GM12801 (cell line): ENCODE measurements around the gene NRM.

Source experiments
- TF ChIP-seq, protein P1 (sequence below): IDR thresholded peaks from one replicate; pipeline ENCODE4 v1.5.1; 2011; ENCODE audit warnings: control low read depth; ENCODE audit not compliant: insufficient read length; ENCODE audit errors: extremely low read depth

The NRM gene

DNA sequence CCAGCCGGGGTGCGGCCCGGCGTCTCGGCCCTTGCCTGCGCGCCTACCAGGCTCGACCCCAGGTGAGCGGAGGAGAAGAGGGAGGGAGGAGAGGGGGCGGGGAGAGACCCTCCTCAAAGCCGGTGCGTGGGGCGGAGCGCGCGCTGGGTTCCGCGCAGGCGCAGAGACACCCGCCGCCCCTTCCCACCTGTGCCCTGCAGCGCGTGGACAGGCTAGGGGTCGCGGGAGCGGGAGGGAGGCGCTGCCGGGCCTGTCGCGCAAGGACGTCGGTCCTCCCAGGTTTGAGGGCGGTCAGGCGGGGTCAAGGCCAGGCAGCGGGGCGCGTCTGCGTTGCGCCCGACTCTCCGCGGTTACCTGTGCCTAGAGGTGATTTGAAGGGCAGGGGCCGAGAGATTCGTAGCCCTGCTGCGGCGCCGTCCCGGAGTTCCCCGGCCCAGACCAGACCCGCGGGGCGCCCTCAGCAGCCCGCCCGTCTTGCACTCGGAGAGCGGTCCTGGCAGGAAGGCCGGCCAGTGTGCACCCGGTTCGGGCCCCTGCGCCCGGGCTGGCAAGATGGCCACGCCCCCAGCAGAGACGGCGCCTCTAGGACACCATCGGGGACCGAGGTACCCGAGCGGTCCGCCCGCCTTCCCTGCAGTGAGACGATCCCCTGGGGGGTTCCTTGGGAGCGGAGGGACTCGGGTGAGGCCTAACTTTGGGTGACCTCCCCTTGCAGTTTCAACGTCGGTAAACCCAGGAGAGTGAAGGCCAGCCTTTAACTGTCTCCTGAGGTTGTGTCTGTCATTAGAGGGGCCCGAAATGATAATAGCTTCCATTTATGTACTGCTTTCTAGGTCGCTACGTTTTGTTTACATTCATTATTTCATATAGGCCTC, 43.3 kb downstream of the NRM start:
- TF ChIP-seq, protein P1, sequence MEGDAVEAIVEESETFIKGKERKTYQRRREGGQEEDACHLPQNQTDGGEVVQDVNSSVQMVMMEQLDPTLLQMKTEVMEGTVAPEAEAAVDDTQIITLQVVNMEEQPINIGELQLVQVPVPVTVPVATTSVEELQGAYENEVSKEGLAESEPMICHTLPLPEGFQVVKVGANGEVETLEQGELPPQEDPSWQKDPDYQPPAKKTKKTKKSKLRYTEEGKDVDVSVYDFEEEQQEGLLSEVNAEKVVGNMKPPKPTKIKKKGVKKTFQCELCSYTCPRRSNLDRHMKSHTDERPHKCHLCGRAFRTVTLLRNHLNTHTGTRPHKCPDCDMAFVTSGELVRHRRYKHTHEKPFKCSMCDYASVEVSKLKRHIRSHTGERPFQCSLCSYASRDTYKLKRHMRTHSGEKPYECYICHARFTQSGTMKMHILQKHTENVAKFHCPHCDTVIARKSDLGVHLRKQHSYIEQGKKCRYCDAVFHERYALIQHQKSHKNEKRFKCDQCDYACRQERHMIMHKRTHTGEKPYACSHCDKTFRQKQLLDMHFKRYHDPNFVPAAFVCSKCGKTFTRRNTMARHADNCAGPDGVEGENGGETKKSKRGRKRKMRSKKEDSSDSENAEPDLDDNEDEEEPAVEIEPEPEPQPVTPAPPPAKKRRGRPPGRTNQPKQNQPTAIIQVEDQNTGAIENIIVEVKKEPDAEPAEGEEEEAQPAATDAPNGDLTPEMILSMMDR = no peak

DNA sequence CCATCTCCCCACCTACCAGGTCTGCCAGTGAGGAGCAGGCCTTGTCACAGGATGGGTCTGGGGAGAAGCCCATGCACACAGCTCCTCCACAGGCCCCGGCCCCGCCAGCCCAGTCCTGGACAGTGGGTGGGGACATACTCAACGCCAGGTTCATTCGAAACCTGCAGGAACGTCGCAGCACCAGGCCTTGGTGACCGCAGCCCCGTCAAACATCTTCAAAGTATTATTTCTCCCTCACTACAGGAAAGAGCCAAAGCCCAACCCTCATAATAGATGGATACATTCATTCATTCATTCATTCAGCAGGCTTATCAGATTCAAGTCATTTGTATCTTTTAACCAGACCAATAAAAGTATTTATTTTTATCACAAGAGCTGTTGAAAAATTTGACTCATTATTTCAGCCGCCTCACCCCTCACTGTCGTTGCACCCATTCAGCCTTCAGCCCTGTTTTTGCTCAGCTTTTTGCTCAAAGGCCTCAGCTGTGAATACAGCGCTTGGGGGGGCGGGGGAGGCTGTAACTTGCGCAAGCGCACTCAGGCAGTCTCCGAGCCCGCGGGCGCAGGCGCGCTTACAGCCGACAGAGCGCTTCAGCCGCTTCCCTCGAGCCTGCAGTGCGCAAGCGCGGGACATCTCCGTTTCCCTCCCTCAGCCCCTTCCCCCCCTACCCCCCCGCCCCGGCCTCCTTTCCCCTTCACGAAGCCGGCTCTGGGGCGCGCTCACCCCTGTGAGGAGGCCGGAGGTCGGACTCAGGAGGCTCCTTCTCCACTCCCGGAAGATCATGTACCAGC, 44.1 kb downstream of the NRM start, which contains the start of gene C6orf136:
Gene C6orf136, plus strand, starts transcription at position 684 of the 792 bp plus-strand sequence. Its CDS starts 99 bp downstream, at position 783.
- TF ChIP-seq, protein P1 = no peak

DNA sequence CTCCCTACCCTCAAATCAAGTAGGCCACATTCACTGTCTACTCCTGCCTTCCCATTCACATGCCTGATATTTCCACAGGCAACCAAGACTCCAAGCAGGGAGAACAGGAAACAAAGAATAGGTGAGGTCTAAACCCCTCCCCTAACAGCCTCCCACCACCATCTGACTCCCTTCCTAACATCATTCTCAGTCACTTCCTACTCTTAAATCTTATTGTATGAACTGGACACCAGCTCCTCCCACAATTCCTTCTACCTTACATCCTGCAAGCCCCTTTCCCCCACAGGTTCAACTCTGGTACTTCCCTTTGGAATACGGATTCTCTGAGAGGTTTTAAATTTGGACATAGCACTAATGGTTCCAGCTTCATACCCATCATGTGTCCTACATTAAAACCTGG, 44.8 kb downstream of the NRM start:
- TF ChIP-seq, protein P1 = no peak

DNA sequence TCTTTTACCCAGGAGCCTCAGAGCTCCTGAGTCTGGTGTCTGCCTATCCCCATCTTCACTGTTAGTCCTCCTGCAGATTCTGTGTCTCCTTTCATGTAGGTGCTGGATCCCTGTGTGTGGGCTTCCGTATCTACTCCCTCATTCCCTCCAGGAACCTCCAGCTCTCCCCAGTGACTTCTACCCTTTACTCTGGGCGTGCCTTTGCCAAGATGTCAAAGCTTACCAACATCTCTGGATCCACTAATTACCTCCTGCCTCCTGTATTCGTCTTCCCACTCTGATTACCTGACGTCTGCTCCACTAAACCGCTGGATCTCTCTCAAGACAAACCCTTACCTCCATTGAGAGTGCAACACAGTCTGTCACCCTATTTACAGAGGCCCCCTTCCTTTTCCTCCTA, 46.0 kb downstream of the NRM start:
- TF ChIP-seq, protein P1 = no peak

DNA sequence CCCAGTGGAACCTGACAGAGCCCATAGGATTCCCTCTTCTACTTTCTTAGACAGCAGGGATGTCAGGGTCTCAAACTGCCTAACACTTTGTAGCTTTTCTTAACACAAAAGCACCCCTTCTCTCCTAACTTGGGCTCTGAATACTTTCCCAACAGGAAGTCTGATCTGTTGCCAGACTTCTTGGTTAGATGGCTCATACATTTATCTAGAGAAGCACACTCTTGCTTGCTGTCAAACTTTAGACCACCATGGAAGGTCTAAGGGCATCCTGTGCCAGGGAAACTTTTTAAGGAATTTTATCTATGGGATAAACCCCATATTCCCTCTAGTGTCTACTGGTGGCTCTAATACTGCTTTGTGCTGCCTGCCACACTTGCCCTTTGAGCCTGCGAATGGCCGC, 47.1 kb downstream of the NRM start:
- TF ChIP-seq, protein P1 = no peak

DNA sequence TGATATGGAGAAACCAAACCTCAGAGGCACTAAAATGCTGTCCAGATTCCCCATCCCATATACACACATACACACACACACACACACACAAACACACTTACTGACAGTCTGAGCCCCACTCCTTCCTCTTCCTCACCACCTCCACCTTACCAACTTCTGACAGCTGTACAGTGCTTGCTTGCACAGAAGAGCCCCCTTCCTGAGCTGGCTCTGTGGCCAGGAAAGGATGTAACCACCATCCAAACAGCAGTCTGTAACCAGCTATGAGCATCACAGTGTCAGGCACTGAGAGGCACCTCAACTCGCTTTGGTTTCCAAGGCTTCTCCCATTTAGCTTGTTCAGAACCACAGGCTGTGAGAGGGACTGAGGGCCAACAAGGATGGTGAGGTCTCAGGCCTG, 49.7 kb downstream of the NRM start:
- TF ChIP-seq, protein P1 = no peak

DNA sequence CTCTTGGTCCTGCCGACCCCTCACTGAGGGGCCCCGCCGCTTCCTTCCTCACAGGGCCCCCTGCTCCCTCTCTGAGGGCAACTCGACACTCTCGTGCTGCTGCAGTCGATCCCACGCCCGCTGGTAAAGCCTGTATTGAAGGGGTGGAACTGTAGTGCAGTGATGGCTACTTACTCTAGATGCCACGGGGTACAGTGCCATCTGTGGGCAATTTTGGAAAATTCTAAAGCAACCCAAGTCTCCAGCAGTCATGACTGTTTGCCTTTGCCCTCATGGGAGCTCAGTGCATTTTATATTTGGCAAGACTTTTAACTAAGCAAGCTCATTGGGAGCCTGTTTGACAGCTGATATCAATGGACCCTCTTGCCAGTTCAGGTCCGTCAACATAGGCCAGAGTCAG, 50.3 kb downstream of the NRM start:
- TF ChIP-seq, protein P1 = no peak
